SIG-M5 (cell line): ENCODE results near the gene IDH3B.
"Not testable (repeated sequence)": the region's sequence is repeated elsewhere in the genome, so short reads cannot be mapped to it uniquely, and the experiment has no call there.

Source experiments
- DNase-seq: peaks from one replicate; lab custom pipeline; 2025; lab: John Stamatoyannopoulos, UW

The IDH3B gene

DNA sequence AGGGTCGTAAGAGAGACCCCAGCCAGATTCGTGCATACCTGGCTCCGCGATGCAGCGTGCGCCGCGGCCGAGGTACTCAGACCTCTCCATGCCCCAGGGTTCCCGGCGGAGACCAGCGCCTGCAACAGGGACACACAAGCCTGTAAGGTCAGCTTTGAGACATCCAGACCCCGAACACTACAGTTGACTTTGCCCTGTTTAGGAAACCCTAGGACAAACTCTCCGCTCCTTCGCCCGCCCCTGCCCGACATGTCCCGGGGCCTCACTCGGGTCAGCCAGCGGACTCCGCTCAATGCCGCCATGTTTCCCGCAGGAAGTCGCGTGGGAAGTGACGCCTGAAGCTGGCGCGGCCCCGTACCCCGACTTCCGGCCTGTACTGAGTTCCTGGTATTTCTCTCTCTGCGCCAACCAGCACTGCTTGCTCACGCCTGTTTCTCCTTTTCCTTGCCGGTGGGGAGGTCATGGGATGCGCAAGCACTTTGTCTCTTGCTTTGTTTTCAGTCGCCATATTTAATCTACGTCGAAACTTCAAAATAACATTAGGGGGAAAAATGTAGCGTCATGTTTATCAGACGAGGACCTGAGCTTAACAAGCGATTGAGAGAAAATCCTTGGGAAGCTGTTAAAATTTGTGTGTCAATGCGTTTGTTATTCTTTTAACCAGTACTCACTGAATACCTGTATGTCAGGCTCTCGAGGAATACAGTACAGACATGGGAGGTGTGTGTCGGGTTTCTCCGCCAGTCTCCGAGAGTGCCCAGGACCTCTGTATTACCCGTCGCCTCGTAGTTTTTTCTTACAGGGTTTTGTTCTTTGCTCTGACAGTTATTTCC lies at the start of gene IDH3B:
Gene IDH3B (minus strand): TSS at position 330 of the 833 bp plus-strand sequence. CDS start 28 bp downstream, at position 302.
- DNase-seq: peak; percentile 95

DNA sequence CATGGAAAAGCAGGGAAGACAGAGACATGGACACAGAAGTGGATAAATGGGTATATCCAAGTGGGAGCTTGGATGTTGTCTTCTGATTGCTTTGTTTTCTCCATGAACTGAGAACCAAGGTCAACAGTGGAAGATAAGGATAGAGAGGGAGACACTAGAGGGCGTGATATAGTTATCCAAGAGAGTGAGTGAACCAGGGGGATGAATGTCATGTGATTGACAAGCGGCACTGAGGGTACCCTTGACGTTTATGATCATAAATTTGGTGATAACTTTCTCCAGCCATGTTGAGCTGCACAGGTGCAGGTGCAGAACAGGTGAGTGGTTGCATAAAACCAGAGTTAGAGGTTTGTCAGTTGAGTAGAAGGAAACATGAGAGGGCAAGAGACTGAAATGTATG lies 49.3 kb upstream of the IDH3B start:
- DNase-seq: no peak

DNA sequence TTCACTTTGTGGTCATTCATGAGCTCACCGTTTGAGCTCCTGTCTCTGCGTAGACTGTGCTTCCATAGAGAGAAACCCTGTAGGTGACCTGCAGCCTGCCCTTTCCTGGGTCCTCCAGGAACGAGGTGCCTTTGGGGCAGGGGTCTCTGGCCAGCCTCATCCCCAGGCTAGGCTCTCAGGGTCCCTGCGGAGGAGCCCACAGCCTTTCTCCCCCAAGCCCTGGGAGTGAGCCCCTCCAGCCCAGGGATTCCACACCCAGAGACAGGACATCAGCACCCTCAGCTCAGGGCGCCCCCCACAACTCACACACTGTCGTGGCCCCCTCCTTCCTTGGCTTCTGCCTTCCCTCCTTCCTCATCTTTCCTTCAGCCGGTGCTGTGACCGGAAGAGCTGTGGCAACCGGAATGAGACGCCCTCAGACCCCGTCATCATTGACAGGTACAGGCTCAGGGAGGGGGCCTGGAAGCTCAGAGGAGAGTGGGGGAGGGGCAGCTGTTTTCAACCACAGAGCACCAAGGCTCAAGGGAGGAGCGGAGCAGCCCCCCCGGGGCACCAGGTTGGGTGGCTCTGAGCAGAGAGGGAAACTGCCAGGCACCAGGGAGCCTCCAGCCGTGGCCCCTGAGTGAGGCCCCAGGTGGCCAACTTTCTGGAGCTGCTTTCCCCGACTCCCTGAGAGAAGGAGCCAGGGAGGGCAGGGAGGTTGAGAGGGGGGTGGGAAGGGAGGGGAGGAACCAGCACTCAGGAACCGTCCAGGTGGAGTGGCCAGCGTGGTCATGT lies 45.4 kb upstream of the IDH3B start:
- DNase-seq: no peak

DNA sequence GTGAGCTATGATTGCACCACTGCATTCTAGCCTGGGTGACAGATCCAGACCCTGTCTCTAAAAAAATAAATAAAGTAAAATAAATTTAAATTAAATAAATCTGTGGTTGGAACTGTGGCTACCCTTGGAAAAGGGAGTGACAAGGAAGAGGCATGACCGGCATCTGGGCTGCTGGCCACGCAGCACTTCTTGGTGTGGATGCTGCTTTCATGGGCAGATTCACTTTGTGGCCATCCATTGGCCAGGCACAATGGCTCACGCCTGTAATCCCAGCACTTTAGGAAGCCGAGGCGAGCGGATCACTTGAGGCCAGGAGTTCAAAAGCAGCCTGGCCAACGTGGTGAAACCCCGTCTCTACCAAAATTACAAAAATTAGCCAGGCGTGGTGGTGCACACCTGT lies 44.6 kb upstream of the IDH3B start:
- no peak for DNase-seq

DNA sequence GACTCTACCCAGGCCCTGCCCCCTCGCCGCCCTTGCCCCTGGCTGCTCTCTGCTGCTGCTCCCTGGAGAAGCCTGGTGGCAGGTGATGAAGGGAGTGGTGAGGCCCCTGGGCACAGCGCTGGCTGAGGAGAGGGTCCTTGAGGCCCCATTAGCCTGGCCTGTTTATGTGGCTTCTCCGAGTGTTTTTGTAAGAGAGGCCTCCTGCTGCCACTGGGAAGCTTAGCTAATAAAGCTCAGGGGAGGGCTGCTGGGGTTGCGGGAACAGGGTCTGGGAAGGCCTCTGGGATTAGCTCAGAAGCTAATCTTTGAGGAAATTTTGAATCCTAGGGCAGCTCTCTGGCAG lies 44.0 kb upstream of the IDH3B start:
- DNase-seq: no peak

DNA sequence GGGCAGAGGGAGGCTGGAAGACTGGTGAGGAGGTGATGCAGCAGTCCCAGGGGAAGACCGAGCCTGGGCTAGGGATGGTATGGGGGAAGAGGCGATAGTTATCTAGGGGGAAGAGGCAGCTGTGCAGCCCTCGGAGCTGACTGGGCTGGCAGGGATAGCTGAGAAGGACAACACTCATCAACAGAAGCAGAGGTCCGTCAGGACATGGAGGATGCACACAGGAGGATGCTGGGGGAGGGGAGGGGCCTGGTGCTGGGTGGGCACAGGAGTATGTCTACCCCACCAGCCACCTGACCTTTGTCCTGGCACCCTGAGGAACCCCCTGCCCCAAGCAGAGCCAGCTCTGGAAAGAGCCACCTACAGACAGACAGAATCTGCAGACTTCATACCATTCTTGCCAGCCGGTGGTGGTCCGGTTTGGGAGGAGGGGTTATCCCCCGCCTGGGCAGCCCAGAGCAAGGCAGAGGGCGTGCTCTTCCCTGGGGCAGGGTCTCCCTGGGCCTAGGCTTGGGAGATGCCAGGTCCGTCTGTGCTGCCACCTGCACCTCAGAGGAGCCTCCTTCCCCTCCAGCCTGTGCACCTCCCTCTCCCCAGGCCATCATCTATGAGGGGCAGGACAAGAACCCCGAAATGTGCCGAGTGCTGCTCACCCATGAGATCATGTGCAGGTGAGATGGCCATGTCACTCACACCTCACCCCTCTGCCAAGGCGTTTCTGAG lies 43.5 kb upstream of the IDH3B start:
- no peak for DNase-seq

DNA sequence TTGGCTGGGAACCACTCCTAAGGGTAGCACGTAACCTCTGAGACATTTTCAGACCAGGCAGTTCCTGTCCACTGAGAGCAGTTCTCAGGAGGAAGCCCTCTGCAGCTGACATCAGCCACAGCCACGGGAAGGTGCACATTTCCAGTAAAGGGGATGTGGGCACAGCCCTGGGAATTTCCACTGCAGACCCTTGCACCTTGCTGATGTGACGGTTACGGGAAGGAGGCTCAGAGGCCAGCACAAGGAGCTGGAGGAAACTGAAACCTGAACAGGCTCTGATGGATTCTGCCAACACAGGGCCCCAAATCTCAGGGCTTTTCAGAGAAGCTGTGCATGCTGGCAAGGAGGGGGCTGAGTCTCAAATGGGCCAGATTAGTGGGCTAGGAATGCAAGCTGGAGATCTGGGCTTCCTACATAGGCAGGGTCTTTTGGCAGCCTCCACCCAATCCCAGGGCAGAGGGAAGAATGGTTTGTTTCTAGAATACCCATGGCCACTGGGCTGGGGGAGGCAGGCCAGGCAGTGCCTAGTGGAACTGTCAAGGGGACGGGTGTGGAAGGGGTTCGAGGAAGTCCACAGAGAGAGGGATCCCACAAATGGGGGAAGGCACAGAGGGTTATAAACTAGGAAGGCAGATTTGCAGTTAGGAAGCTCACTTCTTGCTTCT lies 42.8 kb upstream of the IDH3B start:
- DNase-seq: no peak

DNA sequence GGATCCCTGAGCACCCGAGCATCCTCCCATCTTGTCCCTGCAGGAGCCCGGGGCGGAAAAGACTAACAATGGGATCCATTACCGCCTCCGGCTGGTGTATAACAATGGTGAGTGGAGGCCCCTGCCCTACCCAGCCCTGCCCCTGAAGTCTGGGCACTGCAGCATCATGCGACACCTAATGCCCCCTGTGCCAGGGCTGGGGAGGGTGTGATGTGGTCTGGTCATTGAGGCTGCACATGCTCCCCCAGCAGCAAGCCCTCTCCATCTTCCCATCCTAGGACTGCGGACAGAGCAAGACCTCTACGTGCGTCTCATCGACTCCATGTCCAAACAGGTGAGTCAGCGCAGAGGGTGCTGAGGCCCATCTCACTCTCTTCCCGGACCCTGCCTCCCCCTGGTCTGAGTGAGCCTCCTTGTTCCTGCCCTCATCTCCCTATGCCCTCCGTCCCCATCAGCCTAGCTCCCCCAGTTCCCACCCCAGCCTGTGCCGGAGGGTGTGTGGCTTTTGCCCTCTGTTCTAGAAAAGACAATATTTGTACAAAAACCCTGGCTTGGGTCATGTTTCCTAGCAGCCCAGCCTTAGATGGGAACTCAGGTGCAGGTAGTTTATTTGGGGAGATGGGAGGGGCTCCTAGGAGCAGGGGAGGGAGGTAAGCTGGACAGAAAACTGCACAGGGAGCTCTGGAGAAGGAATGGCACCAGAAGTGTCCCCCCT lies 42.1 kb upstream of the IDH3B start:
- no peak for DNase-seq

DNA sequence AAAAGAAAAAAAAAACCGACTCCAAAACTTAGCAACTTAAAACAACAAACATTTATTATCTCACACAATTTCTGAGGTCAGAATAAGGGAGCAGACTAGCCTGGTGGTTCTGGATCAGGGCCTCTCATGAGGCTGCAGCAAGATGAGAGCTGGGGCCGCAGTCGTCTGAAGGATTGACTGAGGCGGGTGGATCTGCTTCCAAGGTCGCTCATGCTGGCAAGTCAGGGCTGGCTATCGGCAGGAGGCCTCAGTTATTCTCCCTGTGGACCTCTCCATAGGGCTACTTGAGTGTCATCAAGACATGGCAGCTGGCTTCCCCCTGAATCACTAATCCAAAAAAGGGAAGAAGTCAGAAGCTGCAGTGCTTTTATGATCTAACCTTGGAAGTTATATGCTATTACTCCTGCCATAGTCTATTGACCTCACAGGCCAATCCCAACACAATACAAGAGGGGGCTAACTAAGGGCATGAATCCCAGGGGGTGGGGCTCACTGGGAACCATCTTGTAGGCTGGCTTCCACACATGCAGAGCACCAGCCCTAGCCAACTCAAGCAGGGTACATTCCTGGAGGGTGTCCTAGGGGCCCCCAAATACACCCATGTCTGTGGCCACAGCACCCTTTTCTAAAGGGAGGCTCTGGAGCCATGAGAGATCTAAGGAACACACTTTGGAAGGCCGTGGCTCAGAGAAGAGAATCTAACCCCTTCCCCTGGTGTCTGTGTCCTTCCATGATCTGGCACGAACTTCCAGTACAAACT lies 39.9 kb upstream of the IDH3B start:
- no peak for DNase-seq

DNA sequence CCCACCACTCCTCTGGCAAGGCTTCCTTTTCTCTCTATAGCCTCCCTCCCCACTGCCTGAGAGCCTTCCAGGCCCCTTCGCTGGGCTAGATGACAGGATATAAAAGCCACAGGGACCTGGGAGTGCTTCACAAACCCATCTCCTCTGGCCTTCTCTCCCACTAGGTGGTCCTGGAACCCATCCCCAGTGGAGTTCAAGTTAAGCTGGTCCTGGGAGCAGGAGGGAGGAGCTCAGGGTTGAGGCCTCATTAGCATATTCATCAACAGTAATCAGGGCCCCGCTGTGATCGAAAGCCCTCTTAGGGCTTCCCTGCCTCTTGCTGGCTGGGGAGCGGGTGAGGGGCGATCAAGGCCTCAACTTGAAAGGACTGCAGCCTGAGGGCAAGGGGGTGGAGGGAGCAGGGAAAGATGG lies 37.7 kb upstream of the IDH3B start:
- DNase-seq: no peak

DNA sequence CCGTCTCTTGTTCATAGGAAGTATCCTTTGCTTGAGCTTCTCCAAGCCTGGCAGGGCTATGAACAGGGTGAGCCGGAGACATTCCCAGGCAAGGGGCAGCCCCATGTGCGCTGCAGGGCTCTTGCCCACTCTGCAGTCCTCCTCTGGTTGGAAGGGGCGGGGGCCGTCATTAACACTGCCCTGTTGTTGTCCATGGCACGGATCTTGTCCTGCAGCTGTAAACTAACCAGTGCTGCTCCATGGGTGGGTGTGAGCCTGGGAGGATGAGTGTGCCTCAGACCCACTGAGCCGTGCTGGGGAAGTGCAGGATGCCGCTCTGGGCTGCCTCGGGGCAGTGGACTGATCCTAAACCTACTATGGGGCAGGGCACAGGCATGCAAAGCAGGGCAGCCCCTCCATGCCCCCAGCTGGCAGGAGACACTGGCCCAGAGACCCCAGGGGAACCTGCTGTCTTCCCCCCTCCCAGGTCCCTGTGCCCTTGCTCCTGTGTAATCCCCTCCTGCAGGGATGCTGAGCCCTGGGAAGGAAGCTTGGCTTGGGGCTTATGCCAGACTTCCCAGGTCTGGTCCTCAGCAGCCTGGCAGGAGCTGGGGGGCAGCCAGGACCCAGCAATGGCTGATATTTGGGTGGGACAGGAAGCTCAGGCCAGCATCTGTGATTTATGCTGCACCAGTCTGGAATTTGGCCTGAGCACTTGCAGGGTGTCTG lies 37.1 kb upstream of the IDH3B start:
- DNase-seq: no peak

DNA sequence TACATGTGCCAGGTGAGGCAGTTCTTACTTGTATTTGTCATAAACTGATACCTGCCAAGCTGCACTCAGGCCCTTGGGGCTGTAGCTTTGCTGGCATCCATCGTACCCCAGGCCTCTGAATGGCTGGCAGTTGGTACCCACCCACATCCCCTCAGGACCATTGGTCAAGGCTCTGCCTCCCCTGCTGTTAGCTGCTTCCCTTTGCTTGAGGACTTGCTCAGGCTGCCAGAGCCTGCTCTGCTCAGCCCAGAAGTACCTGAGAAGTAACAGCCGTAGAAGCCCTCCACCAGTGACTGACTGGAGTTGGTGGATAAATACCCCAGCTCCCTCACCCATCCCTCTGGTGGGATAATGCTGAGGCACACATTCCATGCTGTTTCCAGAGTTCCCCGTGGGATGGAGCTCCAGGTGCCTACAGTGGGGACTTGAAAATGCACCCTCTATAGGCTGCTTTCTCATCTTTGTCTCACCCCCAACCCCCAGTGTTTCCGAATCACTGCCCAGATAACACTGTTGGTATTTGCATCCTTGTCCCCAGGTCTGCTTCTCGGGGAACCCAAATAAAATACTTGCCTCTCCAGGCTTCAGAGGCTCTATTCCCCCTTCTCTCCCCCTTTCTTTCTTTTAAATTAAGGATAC lies 35.9 kb upstream of the IDH3B start:
- DNase-seq: no peak

DNA sequence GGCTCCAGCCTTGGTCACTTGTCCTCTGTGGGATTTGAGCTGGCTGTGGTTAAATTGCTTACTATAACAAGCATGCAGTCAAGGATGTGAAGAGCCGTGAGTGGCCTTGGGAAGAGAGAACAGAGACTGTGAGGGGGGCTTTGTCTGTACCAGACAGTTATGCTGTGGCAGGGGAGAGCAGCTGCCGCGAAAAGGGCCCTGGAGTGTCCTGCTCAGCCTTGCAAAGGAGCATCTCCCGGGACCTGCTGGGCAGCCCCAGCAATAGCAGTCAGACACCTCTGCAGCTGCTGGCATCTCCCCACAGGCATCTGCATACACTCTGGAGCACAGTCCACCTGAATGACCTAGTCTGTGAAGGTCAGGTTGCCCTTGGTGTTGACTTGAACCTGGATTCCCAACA lies 34.9 kb upstream of the IDH3B start:
- no peak for DNase-seq

DNA sequence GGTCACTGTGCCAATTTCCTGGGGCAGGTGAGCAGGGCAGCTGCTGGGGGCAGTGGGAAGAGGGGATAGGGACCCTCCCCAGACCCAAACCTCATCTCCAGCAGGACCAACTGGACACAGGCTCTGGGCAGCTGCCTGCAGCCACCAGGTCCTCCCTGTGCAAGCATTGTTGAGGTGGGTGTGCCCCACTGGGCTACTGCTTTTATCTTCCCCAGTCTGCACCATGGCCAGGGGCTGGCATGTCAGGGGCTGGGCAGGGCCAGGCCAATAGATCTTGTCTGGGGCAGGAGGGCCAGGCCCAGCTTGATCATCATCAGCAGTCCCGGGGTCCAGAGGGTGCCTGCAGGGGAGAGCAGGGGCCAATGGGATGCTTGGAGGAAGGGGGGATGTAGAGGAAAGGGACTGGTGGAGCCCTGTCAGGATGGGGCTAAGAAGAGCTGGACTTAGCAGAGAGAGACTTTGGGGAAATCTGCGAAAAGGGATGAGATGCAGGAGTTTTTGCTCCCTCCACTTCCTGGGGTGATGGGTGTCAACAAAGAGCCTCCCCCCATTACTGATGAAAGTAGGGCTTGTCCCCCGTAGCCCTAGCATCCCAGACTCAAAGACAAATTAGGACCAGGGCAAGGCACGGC lies 34.3 kb upstream of the IDH3B start:
- DNase-seq: no peak

DNA sequence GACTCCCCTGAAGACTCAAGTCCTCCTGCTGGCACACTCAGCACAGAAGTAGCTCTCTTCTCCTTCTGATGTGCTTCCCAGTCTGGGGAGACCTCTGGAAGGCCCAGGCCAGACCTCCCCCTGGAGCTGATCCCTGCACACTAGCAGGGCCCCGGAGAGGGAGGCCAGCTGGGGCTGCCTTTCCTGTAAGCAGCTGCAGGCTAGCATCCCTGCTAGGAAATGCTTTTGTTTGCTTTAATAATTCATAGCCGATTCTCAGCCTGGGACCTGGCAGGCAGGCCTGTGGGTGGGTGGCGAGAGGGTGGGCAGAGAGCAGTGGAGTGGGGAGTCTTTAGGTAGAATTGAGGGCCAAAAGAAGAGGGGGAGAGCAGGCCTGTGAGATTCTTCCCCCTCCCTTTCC lies 33.8 kb upstream of the IDH3B start:
- DNase-seq: no peak

DNA sequence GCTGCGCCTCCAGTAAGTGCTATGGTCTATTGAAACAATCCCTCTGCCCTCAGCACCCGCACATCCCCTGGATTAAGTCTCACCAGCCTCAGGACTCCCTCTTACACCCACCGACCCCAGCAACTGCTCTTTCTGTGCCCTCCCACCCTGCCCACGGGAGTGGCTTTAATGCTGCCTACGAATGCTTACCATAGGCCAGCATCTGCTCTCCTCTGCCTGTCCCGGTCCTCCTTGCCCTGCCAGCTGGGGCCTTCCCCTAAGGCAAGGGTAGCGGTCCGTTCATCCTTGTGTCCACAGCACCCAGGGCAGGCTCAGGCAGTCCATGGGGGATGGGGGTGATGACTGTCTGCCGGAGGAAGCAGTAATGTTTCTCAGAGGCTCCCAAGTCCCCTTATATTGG lies 32.6 kb upstream of the IDH3B start:
- no peak for DNase-seq

DNA sequence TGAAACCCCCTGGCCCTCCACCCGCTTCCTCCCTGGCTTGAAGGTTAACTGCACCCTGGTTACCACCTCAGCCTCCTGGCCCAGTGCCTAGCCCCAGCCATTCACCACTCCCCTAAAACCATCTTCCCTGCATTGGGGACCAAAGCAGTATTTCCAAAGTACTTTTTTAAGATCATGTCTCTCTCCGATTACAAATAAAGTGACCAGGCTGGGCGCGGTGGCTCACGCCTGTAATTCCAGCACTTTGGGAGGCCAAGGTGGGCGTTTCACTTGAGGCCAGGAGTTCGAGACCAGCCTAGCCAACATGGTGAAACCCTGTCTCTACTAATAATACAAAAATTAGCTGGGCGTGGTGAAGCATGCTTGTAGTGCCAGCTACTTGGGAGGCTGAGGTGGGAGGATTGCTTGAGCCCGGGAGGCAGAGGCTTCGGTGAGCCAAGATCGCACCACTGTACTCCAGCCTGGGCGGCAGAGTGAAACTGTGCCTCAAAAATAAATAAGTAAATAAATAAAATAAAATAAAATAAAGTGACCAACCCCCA lies 32.0 kb upstream of the IDH3B start:
- not testable (repeated sequence) for DNase-seq

DNA sequence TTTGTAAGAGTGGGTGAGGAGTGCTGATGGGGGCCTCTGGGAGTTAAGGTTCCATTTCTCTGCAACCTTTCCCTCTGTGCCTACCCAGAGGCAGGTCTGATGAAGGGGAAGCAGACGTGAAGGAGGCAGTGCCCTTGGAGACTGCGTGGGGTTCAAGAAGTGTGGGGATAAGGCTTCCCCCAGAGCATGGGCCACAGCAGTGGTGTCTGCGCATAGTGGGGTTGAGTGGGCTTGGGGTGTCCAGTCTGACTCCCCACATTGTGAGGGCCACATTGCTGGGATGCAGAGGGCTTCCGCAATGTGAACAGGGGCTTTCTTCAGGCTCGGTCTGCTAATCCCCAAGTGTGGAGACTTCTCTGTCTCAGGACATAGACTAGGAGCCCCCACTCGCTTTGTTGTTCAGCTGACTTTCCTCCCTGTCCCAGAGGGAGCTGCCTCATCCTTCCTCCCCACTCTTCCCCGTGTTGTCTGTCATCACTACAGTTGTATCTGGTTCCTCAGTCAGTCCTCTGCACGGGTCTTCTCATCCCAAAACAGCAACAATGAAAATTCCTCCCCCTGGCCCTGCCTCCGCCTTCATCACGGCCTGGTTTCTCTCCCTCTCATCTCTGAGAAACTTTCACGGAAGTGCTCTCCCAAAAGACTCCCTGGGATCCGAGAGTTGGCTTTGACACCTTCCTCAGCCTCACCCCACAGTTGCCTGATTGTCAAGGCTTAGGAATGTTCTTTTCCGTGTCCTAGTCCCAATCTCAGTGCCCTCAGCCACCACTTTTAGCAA lies 31.4 kb upstream of the IDH3B start:
- no peak for DNase-seq
